Skeletal muscle satellite cell (primary cell): Measurements from ENCODE around the gene PPP1R36. TPM values are rescaled to one million over a fixed set of nuclear protein-coding genes. Genes with fewer than 3 reads are reported as not detected.

Experiments
- small RNA-seq: library from RNA; depleted of rRNA; stranded (forward); fragments of <200 nt; gene quantifications from one replicate; pipeline ENCODE3, GENCODE V24; 2012

PPP1R36 gene

Small RNA genes within 50 kb of the gene (small RNA-seq; reads per million reads assigned to genes)
- gene AL049869.4, result not detected
